ENCODE measurements around the gene SEC24C.
A peak's percentile ranks its signal among the peaks of the same experiment; 100 is the strongest.
"Not testable (repeated sequence)": the region's sequence is repeated elsewhere in the genome, so short reads cannot be mapped to it uniquely, and the experiment has no call there.

Gene SEC24C

DNA sequence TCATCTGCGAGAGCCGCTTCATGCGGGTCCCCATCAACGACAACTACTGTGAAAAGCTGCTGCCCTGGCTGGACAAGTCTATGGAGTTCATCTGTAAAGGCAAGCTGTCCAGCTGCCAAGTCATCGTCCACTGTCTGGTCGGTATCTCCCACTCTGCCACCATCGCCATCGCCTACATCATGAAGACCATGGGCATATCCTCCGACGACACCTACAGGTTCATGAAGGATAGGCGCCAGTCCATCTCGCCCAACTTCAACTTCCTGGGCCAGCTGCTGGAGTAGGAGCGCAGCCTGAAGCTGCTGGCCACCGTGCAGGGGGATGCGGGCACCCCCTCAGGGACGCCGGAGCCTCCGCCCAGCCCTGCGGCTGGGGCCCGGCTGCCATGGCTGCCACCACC is 11.7 kb upstream of the SEC24C start:
- DNase-seq (ENCODE audit: low spot score): no peak

DNA sequence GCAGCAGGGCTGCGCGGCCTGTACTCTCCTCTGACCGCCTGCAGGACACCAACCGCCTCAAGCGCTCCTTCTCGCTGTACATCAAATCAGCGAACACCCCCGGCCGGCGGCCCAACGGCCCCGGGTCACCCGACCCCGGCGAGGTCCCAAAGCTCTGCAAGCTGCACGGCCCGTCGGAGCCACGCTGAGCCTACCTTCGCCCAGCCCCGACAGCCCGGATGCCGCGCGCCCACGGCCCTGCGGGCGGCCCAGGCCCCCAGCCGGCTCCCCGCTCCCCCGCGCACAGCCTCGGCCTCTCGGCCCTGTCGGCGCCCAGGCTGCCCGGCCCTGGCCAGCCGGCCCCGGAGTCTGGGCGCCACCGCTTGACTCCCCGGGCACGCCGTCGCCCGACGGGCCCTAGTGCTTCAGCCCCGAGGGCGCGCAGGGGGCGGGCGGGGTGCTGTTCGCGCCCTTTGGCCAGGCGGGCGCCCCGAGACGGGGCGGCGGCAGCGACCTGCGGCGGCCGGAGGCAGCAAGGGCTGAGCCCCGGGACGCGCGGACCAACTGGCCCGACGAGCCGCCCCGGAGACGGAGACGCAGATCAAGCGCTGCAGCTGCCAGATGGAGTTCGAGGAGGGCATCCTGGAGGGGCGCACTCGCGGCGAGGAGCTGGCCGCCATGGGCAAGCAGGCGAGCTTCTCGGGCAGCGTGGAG is 11.1 kb upstream of the SEC24C start:
- DNase-seq (ENCODE audit: low spot score): no peak

DNA sequence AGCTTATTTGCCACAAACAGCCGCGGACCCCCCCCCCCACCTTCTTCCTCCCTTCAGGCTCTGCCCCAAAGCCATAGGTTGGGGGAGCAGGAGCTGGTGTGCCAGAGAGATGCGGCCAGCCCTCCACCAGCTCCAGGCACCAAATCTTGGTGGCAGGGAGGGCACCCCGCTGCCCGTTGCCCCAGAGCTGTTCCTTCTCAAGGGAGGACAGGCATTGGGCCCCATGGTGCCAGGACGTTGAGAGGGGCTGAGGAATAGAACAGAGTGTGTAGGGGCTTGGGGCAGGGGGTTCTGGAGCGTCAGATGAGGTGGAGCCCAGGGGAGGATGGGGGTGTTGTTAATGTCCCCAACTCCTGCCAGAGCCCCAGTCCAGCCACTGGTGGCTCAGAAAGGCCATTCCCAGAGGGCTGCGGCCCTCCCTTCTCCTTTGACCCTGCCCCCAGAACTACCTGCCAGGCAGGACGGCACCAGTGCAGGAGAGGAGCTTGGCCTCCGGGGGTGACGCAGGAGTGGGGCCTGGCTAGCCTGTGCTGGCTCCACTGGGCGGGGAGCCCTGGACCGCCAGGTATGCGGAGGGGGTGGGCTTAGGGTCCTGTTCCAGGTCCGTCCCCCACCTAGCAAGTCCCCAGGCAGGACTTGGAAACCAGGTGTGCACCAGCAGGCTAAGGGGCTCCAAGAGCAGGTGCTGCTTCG is 10.0 kb upstream of the SEC24C start:
- DNase-seq (ENCODE audit: low spot score): no peak

DNA sequence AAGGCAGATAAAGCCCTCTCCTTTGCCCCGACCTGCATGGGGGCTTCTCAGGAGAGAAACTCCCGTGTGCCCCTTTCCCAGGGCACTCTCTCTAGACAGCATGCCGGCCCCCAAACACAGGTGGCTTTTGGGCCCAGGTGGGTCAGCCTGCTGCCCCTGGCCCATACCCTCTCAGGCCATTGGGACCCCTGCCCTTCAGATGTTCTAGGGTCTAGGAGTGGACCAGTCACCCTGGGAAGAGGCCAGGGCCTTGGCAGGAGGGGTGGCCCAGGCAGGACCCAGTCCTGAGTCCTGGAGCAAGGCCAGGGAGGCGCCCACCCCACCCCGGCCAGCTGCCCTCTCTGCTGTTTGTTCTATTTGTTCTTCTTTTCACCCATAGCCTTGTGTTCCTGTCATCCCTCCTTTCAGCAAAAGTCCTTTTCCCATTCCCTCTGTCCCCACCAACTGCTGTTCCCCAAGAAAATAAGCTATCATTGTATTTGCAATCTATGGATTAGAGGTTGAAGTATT is 9.3 kb upstream of the SEC24C start:
- no peak for DNase-seq (ENCODE audit: low spot score)

DNA sequence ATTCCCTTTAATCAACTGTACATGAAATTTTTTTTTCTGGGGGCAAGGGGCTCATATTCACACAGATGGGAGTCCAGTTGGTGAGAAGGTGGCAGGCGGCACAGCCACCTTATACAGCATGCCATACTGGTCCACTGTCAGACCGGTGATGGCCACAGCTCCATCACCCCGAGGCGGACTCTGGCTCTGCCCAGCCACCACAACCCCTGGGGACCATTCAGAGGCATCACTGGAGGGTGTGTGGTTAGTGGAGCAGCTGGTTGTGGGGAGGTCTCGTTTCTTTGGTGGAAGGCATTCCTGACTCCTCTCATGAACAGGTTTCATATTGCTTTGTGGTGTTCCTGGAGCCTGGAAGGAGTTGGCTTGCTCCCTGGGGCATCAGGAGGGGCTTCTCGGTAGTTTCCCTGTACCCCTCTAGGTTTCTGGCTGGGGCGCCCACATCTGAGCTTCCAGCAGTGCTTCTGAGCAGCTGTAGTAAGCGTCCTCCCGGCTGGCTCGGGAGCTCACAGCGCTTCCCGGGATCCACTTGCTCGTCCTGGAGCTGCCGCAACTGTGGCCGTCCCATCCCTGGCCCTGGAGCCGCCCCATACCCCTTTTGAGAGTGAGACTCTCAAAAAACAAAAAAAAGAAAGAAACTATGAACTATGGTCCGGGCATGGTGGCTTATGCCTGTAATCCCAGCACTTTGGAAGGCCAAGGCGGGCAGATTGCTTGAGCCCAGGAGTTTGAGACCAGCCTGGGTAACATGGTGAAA is 3.5 kb upstream of the SEC24C start:
- DNase-seq (ENCODE audit: low spot score): not testable (repeated sequence)

DNA sequence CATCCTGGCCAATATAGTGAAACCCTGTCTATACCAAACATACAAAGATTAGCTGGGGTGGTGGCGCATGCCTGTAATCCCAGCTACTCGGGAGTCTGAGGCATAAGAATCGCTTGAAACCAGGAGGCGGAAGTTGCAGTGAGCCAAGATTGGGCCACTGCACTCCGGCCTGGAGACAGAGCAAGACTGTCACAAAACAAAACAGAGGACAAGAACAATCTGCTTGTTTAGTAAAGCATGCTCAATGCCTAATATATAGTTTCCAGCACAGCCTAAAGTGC is 1.8 kb upstream of the SEC24C start:
- no peak for DNase-seq (ENCODE audit: low spot score)

DNA sequence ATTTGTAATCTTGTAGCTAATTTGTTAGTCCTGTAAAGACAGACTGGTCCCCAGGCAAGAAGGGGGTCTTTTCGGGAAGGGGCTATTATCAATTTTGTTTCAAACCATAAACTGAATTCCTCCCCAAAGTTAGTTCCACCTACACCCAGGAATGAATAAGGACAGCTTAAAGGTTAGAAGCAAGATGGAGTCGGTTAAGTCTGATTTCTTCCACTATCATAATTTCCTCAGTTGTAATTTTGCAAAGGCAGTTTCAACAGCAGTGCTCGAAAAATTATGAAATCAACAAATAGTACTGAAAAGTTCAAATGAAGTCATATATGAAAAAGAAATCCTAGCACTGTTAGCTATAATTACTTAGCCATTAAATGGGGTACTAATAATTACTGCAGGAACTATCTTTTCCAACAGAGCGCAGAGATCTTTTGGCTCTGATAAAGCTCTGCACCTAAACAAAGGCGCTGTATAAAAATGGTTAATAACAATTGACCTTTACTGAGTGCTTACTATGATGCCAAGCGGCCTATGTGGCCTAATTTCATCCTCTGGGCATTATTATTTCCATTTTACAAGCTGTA is 756 bp upstream of the SEC24C start:
- no peak for DNase-seq (ENCODE audit: low spot score)

DNA sequence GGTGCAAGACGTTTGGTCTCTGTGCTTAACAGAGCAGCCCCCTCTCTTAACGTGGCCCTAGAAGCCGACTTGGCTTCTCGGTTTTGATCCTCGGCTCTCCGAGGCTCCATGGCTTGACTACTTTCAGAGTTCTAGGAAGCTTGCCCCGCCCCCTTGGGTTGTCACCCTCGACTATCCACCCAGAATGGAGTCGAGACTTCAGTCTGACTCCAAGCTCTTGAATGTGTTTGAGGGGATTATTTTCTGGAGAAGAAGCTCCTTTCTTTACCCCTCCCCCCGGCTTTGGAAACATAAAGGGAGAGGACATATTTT is 448 bp downstream of the SEC24C start:
- peak; percentile 65 for DNase-seq (ENCODE audit: low spot score)

DNA sequence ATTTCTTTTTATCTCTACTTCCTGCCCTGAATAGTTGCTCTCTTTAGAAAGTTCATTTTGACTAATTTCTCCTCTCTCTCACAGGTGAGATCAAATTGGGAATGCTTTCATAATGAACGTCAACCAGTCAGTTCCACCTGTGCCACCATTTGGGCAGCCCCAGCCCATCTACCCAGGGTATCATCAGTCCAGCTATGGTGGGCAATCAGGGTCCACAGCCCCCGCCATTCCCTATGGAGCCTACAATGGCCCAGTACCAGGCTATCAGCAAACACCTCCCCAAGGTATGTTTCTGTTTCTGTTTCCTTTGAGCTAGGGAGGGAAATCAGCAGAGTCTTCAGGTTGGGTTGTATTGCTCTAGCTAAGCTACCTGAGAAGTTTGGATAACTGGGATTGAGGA is 2.5 kb downstream of the SEC24C start:
- no peak for DNase-seq (ENCODE audit: low spot score)

DNA sequence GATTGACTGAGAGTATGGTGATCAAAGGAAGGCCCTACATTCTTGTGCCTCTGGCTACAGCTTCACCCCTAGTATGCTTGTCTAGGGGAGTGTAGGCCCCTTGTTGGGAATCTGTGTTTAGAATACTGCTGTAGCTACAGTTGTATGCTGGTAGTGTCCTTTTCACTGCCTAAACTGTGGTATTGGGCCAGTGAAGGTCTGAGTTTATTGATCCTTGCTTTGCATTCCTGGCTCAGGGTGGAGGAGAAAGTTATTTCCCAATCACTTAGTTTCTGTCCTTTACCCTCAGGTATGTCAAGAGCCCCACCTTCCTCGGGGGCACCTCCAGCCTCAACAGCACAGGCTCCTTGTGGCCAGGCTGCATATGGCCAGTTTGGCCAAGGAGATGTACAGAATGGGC is 6.6 kb downstream of the SEC24C start:
- DNase-seq (ENCODE audit: low spot score): no peak

DNA sequence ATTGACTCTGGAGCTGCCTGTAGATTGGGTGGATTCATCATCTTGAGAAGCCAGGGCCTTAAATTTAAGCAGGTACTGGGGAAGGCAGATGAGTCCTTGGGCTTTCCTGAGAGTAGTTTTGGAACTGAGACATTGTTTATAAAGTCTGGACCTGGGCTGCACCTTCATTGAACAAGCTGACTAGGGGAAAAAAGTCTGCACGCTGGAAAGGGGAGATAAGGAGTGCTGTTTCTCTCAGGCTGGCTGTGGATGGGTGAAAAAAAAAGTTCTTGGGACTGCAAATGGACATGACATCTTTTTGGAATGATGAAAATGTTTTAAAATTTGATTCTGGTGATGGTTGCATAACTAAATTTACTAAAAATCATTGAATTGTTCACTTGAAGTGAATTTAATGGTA is 12.0 kb downstream of the SEC24C start:
- no peak for DNase-seq (ENCODE audit: low spot score)

DNA sequence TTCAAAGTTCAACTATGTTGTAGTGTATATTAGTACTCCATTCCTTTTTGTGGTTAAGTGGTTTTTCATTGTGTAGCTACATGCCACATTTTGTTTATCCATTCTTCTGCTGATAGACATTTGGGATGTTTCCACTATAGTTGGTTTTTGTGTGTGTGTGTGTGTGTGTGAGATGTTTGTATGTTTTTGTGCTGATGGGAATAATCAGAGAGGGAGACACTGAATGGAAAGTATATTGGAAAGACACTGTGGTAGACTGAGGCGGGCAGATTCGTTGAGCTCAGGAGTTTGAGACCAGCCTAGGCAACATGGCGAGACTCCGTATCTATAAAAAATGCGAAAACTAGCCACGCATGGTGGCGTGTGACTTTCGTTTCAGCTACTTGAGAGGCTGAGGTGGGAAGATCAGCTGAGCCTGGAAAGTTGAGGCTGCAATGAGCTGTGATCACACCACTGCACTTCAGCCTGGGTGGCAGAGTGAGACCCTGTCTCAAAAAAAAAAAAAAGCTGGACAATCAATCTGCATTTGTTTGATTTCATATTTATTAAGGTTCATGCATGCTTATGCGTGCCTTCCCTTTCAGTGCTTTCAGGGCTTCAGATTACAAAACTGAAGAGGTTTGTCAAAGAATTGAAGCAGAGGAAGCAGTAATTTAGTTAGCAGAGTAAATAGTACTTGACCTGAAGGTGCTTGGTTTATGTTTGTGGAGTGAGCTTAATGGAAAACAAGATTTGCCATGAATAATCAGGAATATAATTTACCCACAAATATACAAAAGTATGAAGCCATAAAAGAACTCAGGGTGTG is 14.7 kb downstream of the SEC24C start:
- DNase-seq (ENCODE audit: low spot score): no peak

DNA sequence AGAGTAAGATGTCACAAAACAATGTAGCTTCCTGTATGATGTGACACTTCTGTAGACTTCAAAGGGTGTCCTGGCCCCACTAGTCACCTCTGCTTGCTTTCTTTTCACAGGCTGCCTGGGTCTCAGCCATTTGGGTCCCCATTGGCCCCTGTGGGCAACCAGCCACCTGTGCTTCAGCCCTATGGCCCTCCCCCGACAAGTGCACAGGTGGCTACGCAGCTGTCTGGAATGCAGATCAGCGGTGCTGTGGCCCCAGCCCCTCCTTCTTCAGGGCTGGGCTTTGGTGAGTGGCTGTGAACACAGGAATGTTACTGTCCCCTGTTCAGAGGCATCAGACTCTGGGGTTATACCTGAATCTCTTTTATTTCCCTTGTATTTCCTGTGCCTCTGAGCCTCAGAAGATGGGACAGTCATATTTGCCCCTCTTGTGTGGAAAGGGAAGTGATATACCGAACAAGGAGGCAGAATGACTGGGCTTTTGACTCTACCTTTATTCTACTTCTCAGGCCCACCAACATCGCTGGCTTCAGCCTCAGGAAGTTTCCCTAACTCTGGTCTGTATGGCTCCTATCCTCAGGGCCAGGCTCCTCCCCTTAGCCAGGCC is 15.4 kb downstream of the SEC24C start:
- peak; percentile 45 for DNase-seq (ENCODE audit: low spot score)

DNA sequence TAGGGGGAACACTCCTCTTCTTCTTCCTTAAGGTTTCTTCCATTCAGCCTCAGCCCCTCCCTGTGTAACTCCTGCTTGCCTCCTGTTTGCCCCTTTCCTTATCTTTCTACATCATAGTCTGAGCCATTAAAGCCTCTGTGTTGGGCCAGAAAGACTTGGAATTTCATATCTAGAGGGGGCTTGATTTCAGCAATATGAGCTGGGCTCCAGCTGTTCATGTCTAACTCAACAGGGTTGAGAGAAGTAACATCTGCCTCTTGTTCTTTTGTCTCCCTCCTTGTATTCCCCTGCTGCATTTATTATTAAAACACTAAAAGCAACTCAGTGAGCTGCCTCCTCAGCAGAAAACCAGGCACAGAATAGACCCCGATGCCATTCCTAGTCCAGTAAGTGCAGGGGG is 17.6 kb downstream of the SEC24C start:
- DNase-seq (ENCODE audit: low spot score): no peak

DNA sequence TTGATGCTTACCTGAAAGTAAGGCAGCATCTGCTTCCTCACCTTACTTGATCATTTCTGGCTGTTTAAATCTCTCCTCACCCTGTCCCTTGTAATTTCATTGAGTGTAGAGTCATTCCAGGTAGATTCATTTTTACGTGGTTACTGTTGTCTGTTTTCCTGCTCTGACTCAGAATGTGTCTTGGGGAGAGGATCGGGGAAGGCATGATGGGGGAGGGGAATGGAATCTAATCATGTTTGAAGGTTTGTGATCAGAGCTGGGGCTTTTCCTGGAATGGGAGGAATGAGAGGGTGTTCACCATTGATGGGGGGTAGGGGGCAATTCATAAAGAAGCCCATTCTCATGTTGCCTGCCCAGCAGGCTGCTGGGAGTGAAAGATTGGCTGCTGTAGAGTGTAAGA is 18.7 kb downstream of the SEC24C start:
- no peak for DNase-seq (ENCODE audit: low spot score)

DNA sequence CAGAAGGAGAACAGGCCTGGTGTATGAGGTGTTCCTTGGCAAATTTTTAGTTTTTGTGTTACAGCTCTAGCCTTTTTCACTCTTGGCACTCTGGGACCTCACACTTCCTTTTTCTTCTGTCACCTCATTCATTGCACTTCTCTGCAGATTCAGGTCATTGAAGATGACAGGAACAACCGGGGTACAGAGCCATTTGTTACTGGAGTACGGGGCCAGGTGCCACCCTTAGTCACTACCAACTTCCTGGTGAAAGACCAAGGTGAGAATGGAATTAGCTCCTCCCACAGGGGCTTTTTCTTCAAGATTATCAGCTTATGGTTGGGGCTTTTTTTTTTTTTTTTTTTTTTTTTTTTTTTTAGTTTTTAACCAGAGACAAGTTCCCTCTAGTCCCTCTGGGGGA is 19.2 kb downstream of the SEC24C start:
- DNase-seq (ENCODE audit: low spot score): no peak

DNA sequence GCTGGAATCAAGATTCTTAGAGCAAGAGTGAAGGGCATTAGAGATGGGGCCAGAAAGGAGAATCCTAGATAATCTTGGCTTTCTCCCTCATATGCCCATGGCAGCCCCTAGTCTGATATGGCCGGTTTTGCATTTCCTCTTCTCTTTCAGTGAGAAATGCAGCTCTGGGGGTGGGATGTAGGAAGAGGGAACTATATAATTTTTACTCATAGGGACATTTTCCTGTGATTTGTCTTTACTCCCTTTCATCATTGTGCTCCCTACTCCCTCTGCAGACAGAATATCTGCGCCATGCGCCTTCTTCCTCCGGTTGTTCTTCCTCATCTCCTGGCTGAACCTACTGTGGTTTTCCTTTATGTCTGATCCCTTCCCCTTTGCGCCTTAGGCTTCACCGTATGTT is 20.9 kb downstream of the SEC24C start:
- DNase-seq (ENCODE audit: low spot score): no peak

DNA sequence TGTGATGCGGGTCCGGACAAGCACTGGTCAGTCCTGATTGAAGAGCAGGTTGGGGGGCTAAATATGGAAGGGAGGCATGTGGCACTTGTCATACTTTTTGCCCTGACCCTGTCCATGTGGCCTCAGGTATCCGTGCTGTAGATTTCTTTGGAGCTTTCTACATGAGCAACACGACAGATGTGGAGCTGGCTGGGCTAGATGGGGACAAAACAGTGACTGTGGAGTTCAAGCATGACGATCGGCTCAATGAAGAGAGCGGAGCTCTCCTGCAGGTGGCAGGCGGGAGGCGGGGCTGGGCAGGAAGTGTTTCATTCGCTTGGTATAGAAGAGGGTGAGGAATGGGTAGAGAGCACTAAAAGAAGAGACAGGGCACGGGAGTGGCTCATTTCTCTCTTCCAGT is 24.7 kb downstream of the SEC24C start:
- peak; percentile 79 for DNase-seq (ENCODE audit: low spot score)

DNA sequence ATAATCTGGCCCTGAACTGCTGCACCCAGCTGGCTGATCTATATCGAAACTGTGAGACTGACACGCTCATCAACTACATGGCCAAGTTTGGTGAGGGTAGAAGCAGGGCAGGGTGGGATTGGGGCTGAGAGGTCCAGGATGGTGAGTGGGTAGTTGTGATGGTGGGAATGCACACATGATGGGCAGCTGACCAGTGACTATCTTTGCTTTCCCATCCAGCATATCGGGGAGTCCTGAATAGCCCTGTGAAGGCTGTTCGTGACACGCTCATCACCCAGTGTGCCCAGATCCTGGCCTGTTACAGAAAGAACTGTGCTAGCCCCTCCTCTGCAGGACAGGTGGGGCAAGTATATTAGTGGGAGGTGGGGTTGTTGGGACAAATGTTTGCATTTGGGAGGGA is 25.2 kb downstream of the SEC24C start:
- no peak for DNase-seq (ENCODE audit: low spot score)

DNA sequence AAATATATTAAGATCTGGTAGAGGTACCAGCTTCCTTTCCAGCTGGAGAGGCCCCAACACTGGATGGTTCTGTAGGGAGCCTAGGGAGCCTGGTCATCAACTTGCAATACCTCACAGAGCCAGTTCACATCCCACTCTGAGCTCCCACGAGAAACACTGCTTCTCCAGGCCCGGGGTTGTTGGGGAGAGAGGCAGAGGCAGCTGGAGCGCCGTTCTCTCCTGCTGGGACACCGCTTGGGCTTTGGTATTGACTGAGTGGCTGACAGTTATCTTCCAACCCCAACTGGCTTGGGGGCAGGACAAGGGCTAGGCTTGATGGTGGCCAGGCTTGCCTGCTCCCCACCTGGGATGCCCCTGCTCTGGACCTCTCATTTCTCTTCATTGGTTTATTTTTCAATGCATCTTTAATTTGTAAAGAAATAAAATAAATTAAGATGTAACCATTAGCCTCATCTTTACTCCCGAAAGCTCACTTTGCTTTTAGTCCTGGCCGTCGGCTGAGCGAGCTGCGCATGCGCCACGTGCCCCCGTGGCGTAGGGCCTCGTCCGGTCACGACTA is 27.6 kb downstream of the SEC24C start:
- no peak for DNase-seq (ENCODE audit: low spot score)

Measured in NAMALWA (cell line).